ENCODE data around the gene HTR6.
"Not testable (repeated sequence)": the region's sequence is repeated elsewhere in the genome, so short reads cannot be mapped to it uniquely, and the experiment has no call there.

Gene HTR6

GRCh38 chr1:19664453-19665185 lies at the start of gene HTR6:
TSS of gene HTR6 (plus strand) at chr1:19664875. CDS start at chr1:19665754, 879 bp downstream.
- peak; percentile 60 for DNase-seq

GRCh38 chr1:19615438-19615837 lies 49.2 kb upstream of the HTR6 start:
- DNase-seq, result no peak

DNA sequence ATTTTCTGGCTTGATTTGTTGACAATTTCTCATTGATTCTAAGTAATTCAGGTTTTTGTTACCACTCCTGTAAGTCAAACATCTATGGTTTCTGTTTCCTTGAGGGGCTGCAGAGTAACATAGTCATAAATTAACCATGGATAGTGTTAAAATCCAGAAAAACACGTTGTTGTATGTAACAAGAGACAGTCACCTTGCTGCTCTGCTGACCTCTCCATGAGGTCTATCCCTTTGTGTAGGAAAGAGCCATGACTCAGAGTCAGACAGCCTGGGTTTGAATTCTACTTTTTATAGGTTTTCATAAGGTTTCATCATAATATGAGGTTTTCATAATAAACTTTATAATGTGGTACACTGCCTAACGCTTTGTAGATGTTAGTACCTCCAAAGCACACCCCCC lies 48.2 kb upstream of the HTR6 start:
- no peak for DNase-seq

- no peak for DNase-seq
Observed at GRCh38 chr1:19617376-19617775, 47.3 kb upstream of the HTR6 start.

GRCh38 chr1:19618428-19618827 lies 46.2 kb upstream of the HTR6 start:
- DNase-seq, result no peak

DNA sequence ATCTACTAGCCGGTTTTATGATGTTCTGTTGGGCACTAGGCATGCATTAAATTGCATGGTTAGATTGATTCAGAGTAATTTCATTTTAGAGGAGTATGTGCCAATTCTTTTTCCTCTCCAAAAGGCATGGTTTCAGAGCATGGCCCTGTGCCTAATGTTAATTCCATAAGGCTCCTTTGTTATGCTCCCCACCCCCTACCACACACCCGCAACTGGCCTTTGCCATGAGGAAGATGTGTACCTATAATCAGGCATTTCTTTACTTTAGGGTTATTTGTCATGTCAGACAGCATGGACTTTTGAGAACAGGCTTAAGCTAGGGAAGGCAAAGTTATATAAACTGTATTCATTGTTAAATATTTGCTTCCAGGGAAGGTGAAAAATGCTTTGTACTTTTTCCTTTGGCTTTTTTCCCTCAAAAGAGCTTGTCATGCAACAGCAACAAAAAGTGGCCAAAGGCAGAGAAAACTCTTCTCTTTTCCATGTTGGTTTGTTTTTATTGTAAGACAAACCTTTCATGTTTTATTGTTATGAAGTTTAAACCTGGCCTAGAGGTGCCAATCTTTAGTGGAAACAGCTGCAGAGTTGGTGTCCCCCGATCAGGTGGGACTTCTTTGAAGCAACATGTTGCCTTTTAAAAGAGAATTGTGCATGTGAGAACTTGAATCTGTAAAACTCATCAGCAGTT lies 44.8 kb upstream of the HTR6 start:
- no peak for DNase-seq

GRCh38 chr1:19620786-19621185 lies 43.9 kb upstream of the HTR6 start:
- no peak for DNase-seq

- DNase-seq, result no peak
Observed at GRCh38 chr1:19621274-19621950, 43.3 kb upstream of the HTR6 start.

- no peak for DNase-seq
Observed at GRCh38 chr1:19622204-19622603, 42.5 kb upstream of the HTR6 start.

- DNase-seq, result no peak
Observed at GRCh38 chr1:19623523-19623922, 41.2 kb upstream of the HTR6 start.

- no peak for DNase-seq
Observed at GRCh38 chr1:19625291-19625937, 39.3 kb upstream of the HTR6 start.

DNA sequence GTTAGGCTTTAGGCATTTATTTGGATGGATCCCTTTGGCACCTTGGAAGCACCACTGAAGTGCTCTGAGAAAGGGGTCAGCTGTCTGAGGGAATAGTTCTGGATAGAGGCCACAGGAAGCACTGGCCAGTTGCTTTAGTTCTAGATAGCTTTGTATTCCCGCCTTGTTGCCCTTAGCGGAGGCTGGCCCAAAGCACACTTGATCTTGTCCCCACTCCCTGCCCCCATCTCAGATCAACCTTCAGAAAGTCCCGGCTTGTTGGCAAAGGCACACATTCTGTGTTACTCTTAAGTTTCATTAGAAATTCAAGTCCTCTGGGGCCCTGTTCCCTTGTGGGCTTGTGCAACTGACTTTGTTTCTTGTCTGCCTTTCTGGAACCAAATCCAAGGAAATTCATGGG lies 35.8 kb upstream of the HTR6 start:
- no peak for DNase-seq

DNA sequence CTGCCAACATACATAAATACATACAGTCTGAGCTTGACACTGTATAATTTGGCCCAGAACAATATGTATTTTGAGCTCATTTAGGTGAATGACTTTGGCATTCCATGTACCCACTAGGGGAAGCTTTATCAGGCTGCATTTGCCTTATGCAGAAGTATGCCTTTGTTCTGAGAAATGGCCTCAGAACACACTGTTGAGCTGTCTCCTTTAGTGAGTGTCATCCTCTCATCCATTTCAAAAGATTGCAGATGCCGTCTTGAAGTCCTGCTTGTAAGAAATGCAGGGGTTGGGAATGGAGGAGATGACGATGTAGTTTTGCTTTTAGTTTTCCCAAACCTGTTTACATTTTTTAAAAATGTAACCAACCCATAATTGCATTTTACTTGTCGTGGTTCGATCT lies 35.3 kb upstream of the HTR6 start:
- no peak for DNase-seq

GRCh38 chr1:19630192-19630591 lies 34.5 kb upstream of the HTR6 start:
- not testable (repeated sequence) for DNase-seq

DNA sequence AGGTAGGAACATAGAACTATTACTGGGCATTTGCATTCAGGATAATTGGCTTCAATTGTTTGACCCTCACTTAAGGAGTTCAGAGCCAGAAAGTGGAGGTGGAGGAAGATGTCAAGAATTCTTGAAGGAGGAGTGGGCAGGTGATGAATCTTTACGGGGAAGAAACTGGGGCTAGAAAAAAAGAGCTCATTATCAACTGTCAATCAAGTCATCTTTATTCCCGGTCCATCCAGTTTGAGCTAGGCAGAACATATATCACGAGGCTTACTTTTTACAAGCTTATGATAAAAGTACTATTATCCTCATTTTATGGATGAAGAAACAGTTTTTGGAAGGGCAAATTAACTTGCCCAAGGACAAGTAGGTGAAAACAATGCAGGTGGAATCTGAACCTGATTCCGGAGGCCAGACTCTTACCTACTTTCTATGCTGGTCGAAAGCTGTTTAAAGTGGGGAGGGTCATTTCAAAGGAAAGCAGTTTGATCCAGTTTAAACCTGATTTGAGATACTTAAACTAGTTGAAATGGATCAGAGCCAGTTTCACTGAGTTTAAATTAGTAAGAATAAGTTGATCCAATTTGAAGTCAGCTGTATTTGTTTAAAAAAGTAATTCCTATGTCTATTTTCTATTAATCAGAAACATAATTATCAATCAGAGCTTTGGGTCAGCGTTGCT lies 33.8 kb upstream of the HTR6 start:
- DNase-seq, result no peak

GRCh38 chr1:19632211-19632610 lies 32.5 kb upstream of the HTR6 start:
- no peak for DNase-seq

DNA sequence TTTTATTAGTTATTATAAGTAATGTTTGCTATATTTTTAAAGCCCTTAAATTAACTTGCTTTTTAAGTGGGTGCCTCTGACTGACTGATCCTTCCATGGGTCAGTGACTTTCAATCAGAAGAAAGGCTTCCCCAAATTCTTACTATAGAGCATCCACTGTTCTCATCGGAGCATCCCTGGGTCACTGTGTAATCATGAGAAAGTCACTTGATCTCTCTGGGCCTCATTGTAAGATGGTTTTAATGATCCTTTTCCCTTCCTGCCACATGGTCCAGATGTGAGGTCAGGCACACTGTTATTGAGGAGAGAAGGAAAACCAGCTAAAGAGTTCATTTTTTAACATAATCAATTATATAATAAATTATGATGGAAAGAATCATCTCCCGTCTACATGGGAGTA lies 31.6 kb upstream of the HTR6 start:
- DNase-seq, result no peak

DNA sequence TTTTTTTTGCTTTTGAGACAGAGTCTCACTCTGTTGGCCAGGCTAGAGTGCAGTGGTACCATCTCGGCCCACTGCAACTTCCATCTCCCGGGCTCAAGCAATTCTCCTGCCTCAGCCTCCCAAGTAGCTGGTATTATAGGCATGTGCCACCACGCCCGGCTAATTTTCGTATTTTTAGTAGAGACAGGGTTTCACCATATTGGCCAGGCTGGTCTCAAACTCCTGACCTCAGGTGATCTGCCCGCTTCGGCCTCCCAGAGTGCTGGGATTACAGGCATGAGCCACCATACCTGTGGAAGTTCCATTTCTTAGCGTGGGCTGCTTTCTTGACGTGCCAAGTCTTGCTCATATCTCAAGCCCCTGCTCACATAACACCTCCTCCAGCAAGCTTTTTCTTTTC lies 29.6 kb upstream of the HTR6 start:
- not testable (repeated sequence) for DNase-seq

- no peak for DNase-seq
Observed at GRCh38 chr1:19635646-19636045, 29.0 kb upstream of the HTR6 start.

- no peak for DNase-seq
Observed at GRCh38 chr1:19636065-19636464, 28.6 kb upstream of the HTR6 start.

DNA sequence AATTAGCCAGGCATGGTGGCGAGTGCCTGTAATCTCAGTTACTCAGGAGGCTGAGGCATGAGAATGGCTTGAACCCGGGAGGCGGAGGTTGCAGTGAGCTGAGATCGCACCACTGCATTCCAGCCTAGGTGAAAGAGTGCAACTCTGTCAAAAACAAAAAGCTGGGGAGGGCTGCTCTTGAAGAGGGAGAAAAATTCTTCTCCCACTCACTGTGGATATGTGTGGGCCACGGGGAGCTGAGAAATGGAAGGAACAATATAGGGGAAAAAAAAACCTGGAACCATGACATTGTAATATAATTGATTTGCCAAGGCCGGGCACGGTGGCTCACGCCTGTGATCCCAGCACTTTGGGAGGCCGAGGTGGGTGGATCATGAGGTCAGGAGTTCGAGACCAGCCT lies 27.9 kb upstream of the HTR6 start:
- DNase-seq, result not testable (repeated sequence)

DNA sequence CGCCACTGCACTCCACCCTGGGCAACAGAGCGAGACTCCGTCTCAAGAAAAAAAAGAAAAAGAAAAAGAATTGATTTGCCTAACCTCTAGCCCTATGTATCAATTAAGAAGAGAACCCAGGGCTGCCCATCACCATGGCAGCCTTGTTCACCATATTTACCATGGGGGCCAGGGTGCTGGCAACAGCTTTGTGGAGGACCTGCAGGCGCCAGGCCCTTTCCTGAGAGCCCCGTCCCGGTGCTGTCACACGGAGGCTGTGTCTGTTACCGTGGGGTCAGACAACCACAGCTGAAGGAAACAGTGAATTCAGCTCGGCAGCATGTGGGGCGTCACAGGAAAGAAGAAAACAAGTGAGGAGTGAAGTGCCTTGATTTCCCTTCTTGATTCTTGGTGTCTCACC lies 27.1 kb upstream of the HTR6 start:
- DNase-seq, result no peak

DNA sequence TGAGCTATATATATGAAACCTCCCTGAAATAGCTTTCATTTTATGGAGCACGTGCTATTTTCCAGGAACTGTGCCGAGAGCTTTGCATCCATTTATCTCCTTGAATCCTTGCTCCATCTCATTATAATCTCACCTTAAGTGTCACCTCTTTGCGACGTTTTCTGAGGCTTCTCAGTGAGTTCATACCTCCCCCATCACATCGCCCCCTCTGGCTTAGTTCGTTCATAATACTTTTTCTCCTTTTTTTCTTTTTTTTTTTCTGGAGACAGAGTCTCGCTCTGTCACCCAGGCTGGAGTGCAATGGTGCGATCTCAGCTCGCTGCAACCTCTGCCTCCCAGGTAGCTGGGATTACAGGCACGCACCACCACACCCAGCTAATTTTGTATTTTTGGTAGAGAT lies 25.4 kb upstream of the HTR6 start:
- not testable (repeated sequence) for DNase-seq

All from CD4-positive, alpha-beta T cell treated with Interleukin-6 for 4 hours (primary cell).